Type B pancreatic cell (in vitro differentiated cells): ENCODE data around the gene DMD. TPM values are rescaled to one million over a fixed set of nuclear protein-coding genes. Genes with fewer than 3 reads are reported as not detected.

ENCODE experiments used
- DNase-seq: peaks from one replicate; pipeline ENCODE4 v3.0.0; 2021; ENCODE audit warnings: mixed read lengths; ENCODE audit not compliant: unreplicated experiment; ENCODE audit errors: extremely low spot score
- H3K27ac Mint-ChIP-seq: 2 replicates; pipeline ENCODE4 v1.8.0; 2021; ENCODE audit warnings: mild to moderate bottlenecking, mixed read lengths
- H3K27me3 Mint-ChIP-seq: 2 replicates; pipeline ENCODE4 v1.8.0; 2021; ENCODE audit warnings: mixed read lengths
- H3K36me3 Mint-ChIP-seq: 2 replicates; pipeline ENCODE4 v1.8.0; 2021; ENCODE audit warnings: mixed read lengths
- H3K4me1 Mint-ChIP-seq: one replicate; pipeline ENCODE4 v1.8.0; 2021; ENCODE audit warnings: mixed read lengths; ENCODE audit not compliant: unreplicated experiment
- H3K4me3 Mint-ChIP-seq: 2 replicates; pipeline ENCODE4 v1.8.0; 2021; ENCODE audit warnings: mild to moderate bottlenecking, mixed read lengths
- H3K9me3 Mint-ChIP-seq: 2 replicates; pipeline ENCODE4 v1.8.0; 2021; ENCODE audit warnings: mixed read lengths
- total RNA-seq: library from RNA; stranded (reverse); gene quantifications from 2 replicates; pipeline ENCODE4 v1.2.1, GENCODE V29; 2021; ENCODE audit warnings: low replicate concordance
- TF ChIP-seq, protein P1 (sequence below): fragments of 200-600 bp; sonication (generic); conservative IDR thresholded peaks from 2 replicates; pipeline ENCODE4 v1.5.0; 2021; ENCODE audit warnings: antibody characterized with exemption, mild to moderate bottlenecking

DMD gene
- total RNA-seq, 1 donor from 2014 or later = 57.1 TPM

DNA sequence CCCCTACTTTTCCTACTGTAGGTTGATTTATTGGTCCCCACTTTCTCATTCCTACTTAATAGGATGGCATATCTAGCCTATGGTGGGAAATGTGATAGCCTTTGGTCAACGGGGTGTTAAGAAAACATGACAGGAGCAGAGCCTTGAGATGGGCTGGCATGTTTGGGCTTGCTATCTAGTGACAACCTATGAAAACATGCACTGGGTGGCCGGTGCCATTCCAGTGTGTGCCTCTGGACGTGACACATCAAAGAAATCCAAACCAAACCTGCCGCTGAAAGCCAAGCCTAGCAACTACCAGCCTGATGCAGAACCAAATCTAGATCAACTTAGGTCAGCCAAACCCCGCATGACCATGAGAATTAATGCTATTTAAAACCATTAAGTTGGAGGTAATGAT lies 317.6 kb downstream of the DMD start:
- Mint-ChIP-seq H3K4me1 (no peaks in the 10 kb centered on the region), H3K36me3 (no peaks in the 10 kb centered on the region), H3K27me3 (no peaks in the 10 kb centered on the region), H3K9me3 (no peaks in the 10 kb centered on the region), H3K4me3 (no peak overlapping the region), H3K27ac (no peak overlapping the region)
- DNase-seq = no peak
- TF ChIP-seq, protein P1, sequence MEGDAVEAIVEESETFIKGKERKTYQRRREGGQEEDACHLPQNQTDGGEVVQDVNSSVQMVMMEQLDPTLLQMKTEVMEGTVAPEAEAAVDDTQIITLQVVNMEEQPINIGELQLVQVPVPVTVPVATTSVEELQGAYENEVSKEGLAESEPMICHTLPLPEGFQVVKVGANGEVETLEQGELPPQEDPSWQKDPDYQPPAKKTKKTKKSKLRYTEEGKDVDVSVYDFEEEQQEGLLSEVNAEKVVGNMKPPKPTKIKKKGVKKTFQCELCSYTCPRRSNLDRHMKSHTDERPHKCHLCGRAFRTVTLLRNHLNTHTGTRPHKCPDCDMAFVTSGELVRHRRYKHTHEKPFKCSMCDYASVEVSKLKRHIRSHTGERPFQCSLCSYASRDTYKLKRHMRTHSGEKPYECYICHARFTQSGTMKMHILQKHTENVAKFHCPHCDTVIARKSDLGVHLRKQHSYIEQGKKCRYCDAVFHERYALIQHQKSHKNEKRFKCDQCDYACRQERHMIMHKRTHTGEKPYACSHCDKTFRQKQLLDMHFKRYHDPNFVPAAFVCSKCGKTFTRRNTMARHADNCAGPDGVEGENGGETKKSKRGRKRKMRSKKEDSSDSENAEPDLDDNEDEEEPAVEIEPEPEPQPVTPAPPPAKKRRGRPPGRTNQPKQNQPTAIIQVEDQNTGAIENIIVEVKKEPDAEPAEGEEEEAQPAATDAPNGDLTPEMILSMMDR = no peak

DNA sequence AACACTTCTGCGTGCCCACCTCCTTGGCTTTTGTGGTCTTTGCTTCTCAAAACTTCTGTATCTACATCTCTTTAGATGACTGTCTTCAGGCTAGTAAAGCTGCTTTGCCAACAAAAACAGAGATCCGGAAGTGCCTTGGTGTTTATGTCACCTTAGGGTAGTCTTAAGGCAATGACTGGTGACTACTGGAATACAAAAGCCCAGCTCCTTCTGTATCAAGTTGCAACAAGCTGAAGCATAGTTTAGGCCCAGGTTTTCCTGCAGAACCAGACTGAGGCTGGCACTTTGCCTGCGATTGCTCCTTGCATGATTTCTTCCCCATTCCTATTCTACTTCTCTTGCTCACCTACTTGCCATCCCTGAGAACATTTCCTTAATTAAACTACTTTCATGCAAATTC lies 333.8 kb downstream of the DMD start:
- TF ChIP-seq, protein P1 = no peak
- no peaks in the 10 kb centered on the region for H3K4me1 Mint-ChIP-seq
- no peaks in the 10 kb centered on the region for H3K36me3 Mint-ChIP-seq
- no peaks in the 10 kb centered on the region for H3K9me3 Mint-ChIP-seq
- no peak for DNase-seq
- no peak overlapping the region for H3K4me3 Mint-ChIP-seq
- no peaks in the 10 kb centered on the region for H3K27me3 Mint-ChIP-seq
- H3K27ac Mint-ChIP-seq = no peak overlapping the region

DNA sequence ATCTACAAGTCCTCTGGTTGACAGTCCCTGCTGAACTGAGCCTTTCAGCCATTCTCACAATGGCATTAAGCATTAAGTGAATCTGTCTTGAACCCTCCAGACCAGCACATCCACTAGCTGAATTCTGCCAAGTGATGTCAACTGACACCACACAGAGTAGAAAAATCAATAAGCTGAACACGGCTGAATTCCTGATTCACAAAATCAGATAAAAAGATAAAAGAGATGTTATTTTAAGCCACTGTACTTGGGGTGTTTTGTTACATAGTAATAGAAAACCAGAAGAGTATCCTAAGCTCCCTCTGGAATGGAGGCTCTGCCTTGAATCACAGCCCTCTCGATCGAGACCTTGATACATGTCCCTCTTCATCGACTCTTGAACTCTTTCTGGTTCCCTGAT lies 336.5 kb downstream of the DMD start:
- TF ChIP-seq, protein P1 = no peak
- Mint-ChIP-seq H3K4me1 (no peaks in the 10 kb centered on the region), H3K9me3 (no peaks in the 10 kb centered on the region), H3K27ac (no peak overlapping the region), H3K36me3 (no peaks in the 10 kb centered on the region), H3K4me3 (no peak overlapping the region), H3K27me3 (peaks cover 6% of the 10 kb centered on the region)
- no peak for DNase-seq

DNA sequence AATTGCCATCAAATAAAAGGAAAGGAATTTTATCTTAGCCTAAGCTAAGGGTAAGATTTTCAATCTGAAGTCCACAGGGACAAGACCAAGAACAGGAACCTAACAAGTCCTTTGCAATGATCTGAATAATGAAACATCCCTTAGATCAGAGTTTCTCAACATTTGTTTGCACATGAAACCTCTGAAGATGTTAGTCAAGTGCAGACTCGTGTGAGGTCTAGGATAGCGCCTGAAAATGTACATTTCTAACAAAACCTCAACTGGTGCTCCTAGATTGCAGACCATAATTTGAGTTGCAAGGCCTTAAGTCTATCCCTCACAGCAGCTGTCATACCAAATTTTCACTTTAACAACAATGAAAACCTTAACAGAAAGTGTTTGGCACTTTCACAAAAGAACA lies 337.6 kb downstream of the DMD start:
- peaks cover 6% of the 10 kb centered on the region for H3K27me3 Mint-ChIP-seq
- no peaks in the 10 kb centered on the region for H3K9me3 Mint-ChIP-seq
- TF ChIP-seq, protein P1 = no peak
- no peaks in the 10 kb centered on the region for H3K36me3 Mint-ChIP-seq
- H3K4me3 Mint-ChIP-seq = no peak overlapping the region
- no peak for DNase-seq
- H3K27ac Mint-ChIP-seq = no peak overlapping the region
- H3K4me1 Mint-ChIP-seq = no peaks in the 10 kb centered on the region

DNA sequence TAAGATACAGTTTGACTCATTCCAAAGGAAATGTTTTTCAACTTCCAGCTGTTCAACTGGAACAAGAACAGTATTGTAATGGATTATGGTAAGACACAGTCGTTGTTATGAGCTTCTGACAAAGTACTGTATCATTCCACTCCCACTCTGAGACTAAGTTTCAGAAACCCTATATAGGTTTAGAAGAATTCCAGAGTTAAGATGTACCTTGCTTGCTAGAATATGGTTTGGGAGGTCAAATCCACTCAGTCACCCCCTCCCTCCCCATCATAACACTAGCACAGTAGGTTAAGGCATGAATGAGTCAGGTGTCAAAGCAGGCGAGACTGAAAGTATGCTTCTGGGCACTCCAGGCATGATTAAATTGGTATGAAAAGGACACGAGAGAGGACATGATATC lies 339.7 kb downstream of the DMD start:
- Mint-ChIP-seq H3K9me3 (no peaks in the 10 kb centered on the region), H3K27me3 (peaks cover 6% of the 10 kb centered on the region), H3K36me3 (no peaks in the 10 kb centered on the region), H3K27ac (no peak overlapping the region), H3K4me1 (no peaks in the 10 kb centered on the region), H3K4me3 (no peak overlapping the region)
- DNase-seq = no peak
- TF ChIP-seq, protein P1 = no peak

DNA sequence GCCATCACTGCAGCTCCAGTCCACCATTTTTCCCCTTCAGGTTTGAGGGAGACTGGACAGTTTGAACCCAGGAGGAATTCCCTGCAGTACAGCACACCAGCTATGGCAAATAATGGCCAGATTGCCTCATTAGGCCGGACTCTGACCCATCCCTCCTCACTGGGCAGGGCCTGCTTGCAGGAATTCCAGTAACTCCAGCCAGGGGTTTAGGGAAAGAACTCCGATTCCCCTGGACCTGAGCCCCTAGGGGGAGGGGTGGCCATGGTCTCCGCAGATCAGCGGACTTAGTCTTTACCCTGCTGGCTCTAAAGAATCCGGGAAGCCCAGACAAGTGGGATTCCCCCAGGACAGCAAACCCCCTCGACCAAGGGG lies 342.8 kb downstream of the DMD start:
- TF ChIP-seq, protein P1 = no peak
- Mint-ChIP-seq H3K36me3 (no peaks in the 10 kb centered on the region), H3K9me3 (no peaks in the 10 kb centered on the region), H3K27ac (no peak overlapping the region), H3K4me3 (no peak overlapping the region), H3K4me1 (no peaks in the 10 kb centered on the region), H3K27me3 (peaks cover 6% of the 10 kb centered on the region)
- no peak for DNase-seq
